ENCODE measurements around the gene PPP5C.
"Not testable (repeated sequence)": the region's sequence is repeated elsewhere in the genome, so short reads cannot be mapped to it uniquely, and the experiment has no call there.

PPP5C gene

GRCh38 chr19:46319613-46320012 is 27.3 kb upstream of the PPP5C start:
- no peak for DNase-seq (ENCODE audit: low read depth)
- H3K4me3 ChIP-seq (replicated peaks; ENCODE audit: low read depth, low read length): no peak overlapping the region
- no peak for TF ChIP-seq CTCF (IDR thresholded peaks at IDR 0.05; ENCODE audit: low read length, missing control alignments)

- H3K4me3 ChIP-seq (replicated peaks; ENCODE audit: low read depth, low read length): no peak overlapping the region
- no peak for DNase-seq (ENCODE audit: low read depth)
- no peak for TF ChIP-seq CTCF (IDR thresholded peaks at IDR 0.05; ENCODE audit: low read length, missing control alignments)
Observed at GRCh38 chr19:46320559-46320958, 26.3 kb upstream of the PPP5C start.

GRCh38 chr19:46321653-46322052 is 25.2 kb upstream of the PPP5C start:
- H3K4me3 ChIP-seq (replicated peaks; ENCODE audit: low read depth, low read length): no peak overlapping the region
- TF ChIP-seq CTCF (IDR thresholded peaks at IDR 0.05; ENCODE audit: low read length, missing control alignments): no peak
- no peak for DNase-seq (ENCODE audit: low read depth)

- not testable (repeated sequence) for H3K4me3 ChIP-seq (replicated peaks; ENCODE audit: low read depth, low read length); DNase-seq (ENCODE audit: low read depth)
Observed at GRCh38 chr19:46323227-46323626, 23.7 kb upstream of the PPP5C start.

GRCh38 chr19:46324277-46324676 is 22.6 kb upstream of the PPP5C start:
- DNase-seq (ENCODE audit: low read depth): no peak
- no peak overlapping the region for H3K4me3 ChIP-seq (replicated peaks; ENCODE audit: low read depth, low read length)
- TF ChIP-seq CTCF (IDR thresholded peaks at IDR 0.05; ENCODE audit: low read length, missing control alignments): no peak

GRCh38 chr19:46326608-46327007 is 20.3 kb upstream of the PPP5C start:
- TF ChIP-seq CTCF (IDR thresholded peaks at IDR 0.05; ENCODE audit: low read length, missing control alignments): no peak
- no peak overlapping the region for H3K4me3 ChIP-seq (replicated peaks; ENCODE audit: low read depth, low read length)
- no peak for DNase-seq (ENCODE audit: low read depth)

GRCh38 chr19:46328079-46328478 is 18.8 kb upstream of the PPP5C start:
- no peak overlapping the region for H3K4me3 ChIP-seq (replicated peaks; ENCODE audit: low read depth, low read length)
- DNase-seq (ENCODE audit: low read depth): no peak
- no peak for TF ChIP-seq CTCF (IDR thresholded peaks at IDR 0.05; ENCODE audit: low read length, missing control alignments)

Data from fibroblast of pulmonary artery (primary cell).